ENCODE measurements around the gene HSDL2.
"Not testable (repeated sequence)": the region's sequence is repeated elsewhere in the genome, so short reads cannot be mapped to it uniquely, and the experiment has no call there.

The HSDL2 gene

DNA sequence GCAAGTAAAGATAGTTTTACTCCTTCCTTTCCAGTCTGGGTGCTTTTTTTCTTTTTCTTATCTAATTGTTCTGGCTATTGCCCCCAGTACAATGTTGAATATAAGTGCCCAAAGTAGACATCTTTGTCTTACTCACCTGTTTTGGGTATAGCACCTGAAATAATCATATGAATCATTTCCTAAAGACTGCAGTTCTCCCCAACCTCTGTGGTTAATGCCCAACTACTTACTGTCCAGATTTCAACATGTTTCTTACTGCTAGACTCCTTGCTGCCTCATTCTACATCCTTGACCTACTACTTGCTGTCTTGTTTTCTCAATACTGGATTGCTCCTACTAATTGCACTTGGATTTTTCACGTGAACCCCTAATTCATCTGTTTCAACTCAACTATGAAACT, 8.8 kb upstream of the HSDL2 start:
- H3K27me3 ChIP-seq (ENCODE audit: control insufficient read depth, insufficient read depth, low read length), result no peaks in the 10 kb centered on the region
- no peak overlapping the region for H3K4me2 ChIP-seq (ENCODE audit: low read length)
- H3K9me3 ChIP-seq (ENCODE audit: control insufficient read depth, low read length), result no peaks in the 10 kb centered on the region
- no peaks in the 10 kb centered on the region for H3K79me2 ChIP-seq
- no peak overlapping the region for H2AFZ ChIP-seq
- no peak overlapping the region for H3K9ac ChIP-seq
- no peak overlapping the region for H3K27ac ChIP-seq
- no peak overlapping the region for H3K4me3 ChIP-seq (ENCODE audit: low read depth, low read length)
- H3K4me1 ChIP-seq, result no peaks in the 10 kb centered on the region
- TF ChIP-seq, protein P1, sequence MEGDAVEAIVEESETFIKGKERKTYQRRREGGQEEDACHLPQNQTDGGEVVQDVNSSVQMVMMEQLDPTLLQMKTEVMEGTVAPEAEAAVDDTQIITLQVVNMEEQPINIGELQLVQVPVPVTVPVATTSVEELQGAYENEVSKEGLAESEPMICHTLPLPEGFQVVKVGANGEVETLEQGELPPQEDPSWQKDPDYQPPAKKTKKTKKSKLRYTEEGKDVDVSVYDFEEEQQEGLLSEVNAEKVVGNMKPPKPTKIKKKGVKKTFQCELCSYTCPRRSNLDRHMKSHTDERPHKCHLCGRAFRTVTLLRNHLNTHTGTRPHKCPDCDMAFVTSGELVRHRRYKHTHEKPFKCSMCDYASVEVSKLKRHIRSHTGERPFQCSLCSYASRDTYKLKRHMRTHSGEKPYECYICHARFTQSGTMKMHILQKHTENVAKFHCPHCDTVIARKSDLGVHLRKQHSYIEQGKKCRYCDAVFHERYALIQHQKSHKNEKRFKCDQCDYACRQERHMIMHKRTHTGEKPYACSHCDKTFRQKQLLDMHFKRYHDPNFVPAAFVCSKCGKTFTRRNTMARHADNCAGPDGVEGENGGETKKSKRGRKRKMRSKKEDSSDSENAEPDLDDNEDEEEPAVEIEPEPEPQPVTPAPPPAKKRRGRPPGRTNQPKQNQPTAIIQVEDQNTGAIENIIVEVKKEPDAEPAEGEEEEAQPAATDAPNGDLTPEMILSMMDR (IDR thresholded peaks at IDR 0.05), result no peak
- H3K36me3 ChIP-seq (ENCODE audit: control insufficient read depth, insufficient read depth, low read length), result peaks cover 3% of the 10 kb centered on the region

DNA sequence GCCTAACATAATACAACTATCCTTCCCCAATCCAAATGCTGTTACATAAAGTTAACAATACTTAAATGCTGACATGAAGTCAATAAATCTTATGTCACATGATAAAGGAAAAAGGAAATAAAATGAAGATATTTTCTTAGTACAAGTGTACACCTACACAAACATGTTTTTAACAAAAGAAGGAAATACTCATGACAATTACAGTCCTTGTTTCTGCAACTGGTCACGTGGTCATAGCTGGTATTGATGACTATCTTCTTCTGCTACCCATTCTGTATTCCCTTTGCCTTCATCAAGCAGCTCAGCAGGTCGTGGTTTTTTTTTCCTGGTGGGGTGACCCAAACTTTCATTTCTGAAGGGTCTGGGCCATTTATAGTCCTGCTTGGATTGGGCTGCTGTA, 6.2 kb upstream of the HSDL2 start:
- H3K4me1 ChIP-seq; H3K4me3 ChIP-seq (ENCODE audit: low read depth, low read length); H3K27me3 ChIP-seq (ENCODE audit: control insufficient read depth, insufficient read depth, low read length); H3K27ac ChIP-seq; H2AFZ ChIP-seq; H3K79me2 ChIP-seq; H3K9ac ChIP-seq; H3K36me3 ChIP-seq (ENCODE audit: control insufficient read depth, insufficient read depth, low read length); H3K9me3 ChIP-seq (ENCODE audit: control insufficient read depth, low read length); H3K4me2 ChIP-seq (ENCODE audit: low read length): not testable (repeated sequence)

DNA sequence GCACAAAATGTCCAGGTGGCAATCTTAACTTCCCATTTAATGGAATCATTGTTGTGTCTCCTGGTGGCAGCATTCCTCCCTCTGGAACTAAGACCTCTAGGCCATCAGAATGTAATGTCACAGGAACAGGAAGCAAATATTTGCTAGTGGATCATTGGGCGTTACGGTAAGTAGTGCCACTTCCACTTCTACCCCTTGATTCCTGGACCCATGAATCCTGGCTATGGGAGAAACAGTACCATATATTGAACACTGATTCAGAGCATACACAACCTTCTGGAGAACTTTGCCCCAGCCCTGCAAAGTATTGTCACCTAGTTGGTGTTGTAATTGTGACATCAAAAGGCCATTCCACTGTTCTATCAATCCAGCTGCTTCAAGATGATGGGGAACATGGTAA, 5.7 kb upstream of the HSDL2 start:
- H2AFZ ChIP-seq; H3K4me2 ChIP-seq (ENCODE audit: low read length); H3K4me3 ChIP-seq (ENCODE audit: low read depth, low read length); H3K4me1 ChIP-seq; H3K27ac ChIP-seq; H3K9ac ChIP-seq; H3K27me3 ChIP-seq (ENCODE audit: control insufficient read depth, insufficient read depth, low read length); H3K79me2 ChIP-seq; H3K36me3 ChIP-seq (ENCODE audit: control insufficient read depth, insufficient read depth, low read length); H3K9me3 ChIP-seq (ENCODE audit: control insufficient read depth, low read length): not testable (repeated sequence)

DNA sequence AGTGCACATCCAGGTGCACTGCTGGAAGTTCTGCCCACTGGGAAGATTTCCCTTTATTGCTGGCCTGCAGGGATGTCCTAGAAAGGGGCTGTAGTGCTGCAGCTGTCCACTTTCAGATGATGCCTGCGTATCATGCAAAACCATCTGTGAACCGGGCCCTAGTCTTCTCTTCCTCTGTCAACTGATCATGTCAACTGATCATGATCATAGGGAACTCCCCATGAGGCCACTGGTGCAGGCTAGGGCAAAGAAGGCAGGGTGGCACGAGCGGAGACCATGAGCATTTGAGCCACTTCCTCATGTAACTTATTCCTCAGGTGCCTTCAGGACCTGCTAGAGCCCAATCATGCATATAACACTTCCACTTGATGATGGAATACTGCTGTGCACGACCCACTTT, 4.5 kb upstream of the HSDL2 start:
- Histone ChIP-seq H3K4me3 (ENCODE audit: low read depth, low read length) (no peak overlapping the region), H3K4me2 (ENCODE audit: low read length) (no peak overlapping the region), H3K9ac (no peak overlapping the region), H3K79me2 (no peaks in the 10 kb centered on the region), H2AFZ (no peak overlapping the region), H3K27me3 (ENCODE audit: control insufficient read depth, insufficient read depth, low read length) (no peaks in the 10 kb centered on the region), H3K36me3 (ENCODE audit: control insufficient read depth, insufficient read depth, low read length) (no peaks in the 10 kb centered on the region), H3K9me3 (ENCODE audit: control insufficient read depth, low read length) (no peaks in the 10 kb centered on the region), H3K27ac (no peak overlapping the region), H3K4me1 (no peaks in the 10 kb centered on the region)
- TF ChIP-seq, protein P1 (IDR thresholded peaks at IDR 0.05), result no peak

DNA sequence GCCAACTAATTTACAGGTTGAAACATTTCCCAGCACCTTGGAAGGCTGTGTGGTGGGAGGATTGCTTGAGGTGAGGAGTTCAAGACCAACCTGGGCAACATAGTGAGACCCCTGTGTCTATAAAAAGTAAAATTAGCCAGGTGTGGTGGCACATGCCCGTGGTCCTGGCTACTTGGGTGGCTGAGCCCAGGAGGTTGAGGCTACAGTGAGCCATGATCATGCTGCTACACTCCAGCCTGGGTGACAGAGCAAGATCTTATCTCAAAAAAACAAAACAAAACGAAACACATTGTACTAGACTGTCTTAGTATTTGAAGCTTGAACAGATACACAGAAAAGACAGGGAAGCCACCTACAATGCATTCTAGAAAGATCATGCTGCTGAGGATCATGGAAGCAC, 2.8 kb upstream of the HSDL2 start:
- no peak overlapping the region for H3K4me3 ChIP-seq (ENCODE audit: low read depth, low read length)
- H3K9ac ChIP-seq, result no peak overlapping the region
- H3K4me2 ChIP-seq (ENCODE audit: low read length), result peak overlapping the region; percentile 2
- no peaks in the 10 kb centered on the region for H3K36me3 ChIP-seq (ENCODE audit: control insufficient read depth, insufficient read depth, low read length)
- no peaks in the 10 kb centered on the region for H3K9me3 ChIP-seq (ENCODE audit: control insufficient read depth, low read length)
- H3K27ac ChIP-seq, result no peak overlapping the region
- TF ChIP-seq, protein P1 (IDR thresholded peaks at IDR 0.05), result no peak
- H3K4me1 ChIP-seq, result no peaks in the 10 kb centered on the region
- H3K79me2 ChIP-seq, result no peaks in the 10 kb centered on the region
- H3K27me3 ChIP-seq (ENCODE audit: control insufficient read depth, insufficient read depth, low read length), result no peaks in the 10 kb centered on the region
- H2AFZ ChIP-seq, result no peak overlapping the region

DNA sequence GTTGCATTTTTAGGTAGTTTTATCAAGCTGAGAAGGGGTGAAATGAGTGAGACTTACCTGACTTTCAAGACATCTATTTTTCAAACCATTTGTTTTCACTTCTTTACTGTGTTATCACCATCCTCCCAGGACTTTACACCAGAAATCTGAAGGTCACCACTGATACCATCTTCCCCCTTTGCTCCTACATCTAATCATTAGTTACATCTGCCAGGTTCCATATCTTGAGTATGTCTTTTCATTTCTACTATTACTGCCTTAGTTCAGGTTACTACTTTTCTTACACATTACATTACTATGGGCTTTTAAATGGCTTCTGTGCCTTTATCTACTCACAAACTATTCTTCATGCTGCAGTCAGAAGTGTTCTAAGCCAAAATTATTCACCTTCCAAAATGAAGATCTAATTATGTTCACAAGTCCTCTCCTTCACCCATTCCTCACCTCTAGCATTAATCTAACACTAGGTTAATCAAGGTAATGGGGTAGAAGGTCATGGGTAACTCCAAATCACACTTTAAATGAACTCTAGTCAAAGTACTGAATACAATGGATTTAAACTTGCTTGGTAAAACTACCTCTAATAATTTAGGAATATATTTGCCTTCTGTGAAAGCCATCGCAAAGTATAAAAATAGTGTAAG, 2.1 kb upstream of the HSDL2 start:
- H3K4me3 ChIP-seq (ENCODE audit: low read depth, low read length), result peak overlapping the region; percentile 91
- H3K9ac ChIP-seq, result no peak overlapping the region
- peak overlapping the region; percentile 2 for H3K4me2 ChIP-seq (ENCODE audit: low read length)
- H3K9me3 ChIP-seq (ENCODE audit: control insufficient read depth, low read length), result no peaks in the 10 kb centered on the region
- no peaks in the 10 kb centered on the region for H3K27me3 ChIP-seq (ENCODE audit: control insufficient read depth, insufficient read depth, low read length)
- no peaks in the 10 kb centered on the region for H3K4me1 ChIP-seq
- no peak overlapping the region for H3K27ac ChIP-seq
- H3K79me2 ChIP-seq, result no peaks in the 10 kb centered on the region
- no peaks in the 10 kb centered on the region for H3K36me3 ChIP-seq (ENCODE audit: control insufficient read depth, insufficient read depth, low read length)
- no peak overlapping the region for H2AFZ ChIP-seq
- TF ChIP-seq, protein P1 (IDR thresholded peaks at IDR 0.05), result no peak
